Epithelial cell of proximal tubule (primary cell): Measurements from ENCODE around the gene LRRC37A. TPM values are rescaled to one million over a fixed set of nuclear protein-coding genes. Genes with fewer than 3 reads are reported as not detected.
"Not testable (repeated sequence)": the region's sequence is repeated elsewhere in the genome, so short reads cannot be mapped to it uniquely, and the experiment has no call there.

Source experiments
- DNase-seq: peaks from one replicate; pipeline ENCODE4 v3.0.0-alpha.2; 2011; ENCODE audit warnings: low read depth
- H3K4me3 ChIP-seq: 2 replicates; pipeline ENCODE4 v1.5.1; 2011; ENCODE audit warnings: low read depth, mild to moderate bottlenecking, low read length
- total RNA-seq: library from RNA; depleted of rRNA; stranded (reverse); fragments of >200 nt; gene quantifications from 2 replicates; pipeline ENCODE4 v1.2.3, GENCODE V29; 2015
- TF ChIP-seq, protein P1 (sequence below): conservative IDR thresholded peaks from 2 replicates; pipeline ENCODE4 v1.5.1; 2012; ENCODE audit warnings: low read depth, mild to moderate bottlenecking, low read length

The LRRC37A gene
- total RNA-seq = 0.51 and 2.4 TPM in 2 replicates

- not testable (repeated sequence) for DNase-seq, H3K4me3 ChIP-seq
Measured at GRCh38 chr17:46294831-46295230, at the start of gene LRRC37A. Gene LRRC37A (plus strand): TSS chr17:46295131. CDS start chr17:46295134, 3 bp downstream.

- not testable (repeated sequence) for H3K4me3 ChIP-seq, DNase-seq
Measured at GRCh38 chr17:46249153-46249552, 45.8 kb upstream of the LRRC37A start.

DNA sequence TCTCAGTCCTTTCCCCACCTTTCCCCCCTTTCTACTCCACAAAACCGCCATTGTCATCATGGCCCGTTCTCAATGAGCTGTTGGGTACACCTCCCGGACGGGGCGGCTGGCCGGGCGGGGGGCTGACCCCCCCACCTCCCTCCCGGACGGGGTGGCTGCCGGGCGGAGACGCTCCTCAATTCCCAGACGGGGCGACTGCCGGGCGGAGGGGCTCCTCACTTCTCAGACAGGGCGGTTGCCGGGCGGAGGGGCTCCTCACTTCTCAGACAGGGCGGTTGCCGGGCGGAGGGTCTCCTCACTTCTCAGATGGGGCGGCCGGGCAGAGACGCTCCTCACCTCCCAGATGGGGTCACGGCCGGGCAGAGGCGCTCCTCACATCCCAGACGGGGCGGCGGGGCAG, 42.1 kb upstream of the LRRC37A start:
- DNase-seq, H3K4me3 ChIP-seq: not testable (repeated sequence)

- DNase-seq, H3K4me3 ChIP-seq: not testable (repeated sequence)
- TF ChIP-seq, protein P1, sequence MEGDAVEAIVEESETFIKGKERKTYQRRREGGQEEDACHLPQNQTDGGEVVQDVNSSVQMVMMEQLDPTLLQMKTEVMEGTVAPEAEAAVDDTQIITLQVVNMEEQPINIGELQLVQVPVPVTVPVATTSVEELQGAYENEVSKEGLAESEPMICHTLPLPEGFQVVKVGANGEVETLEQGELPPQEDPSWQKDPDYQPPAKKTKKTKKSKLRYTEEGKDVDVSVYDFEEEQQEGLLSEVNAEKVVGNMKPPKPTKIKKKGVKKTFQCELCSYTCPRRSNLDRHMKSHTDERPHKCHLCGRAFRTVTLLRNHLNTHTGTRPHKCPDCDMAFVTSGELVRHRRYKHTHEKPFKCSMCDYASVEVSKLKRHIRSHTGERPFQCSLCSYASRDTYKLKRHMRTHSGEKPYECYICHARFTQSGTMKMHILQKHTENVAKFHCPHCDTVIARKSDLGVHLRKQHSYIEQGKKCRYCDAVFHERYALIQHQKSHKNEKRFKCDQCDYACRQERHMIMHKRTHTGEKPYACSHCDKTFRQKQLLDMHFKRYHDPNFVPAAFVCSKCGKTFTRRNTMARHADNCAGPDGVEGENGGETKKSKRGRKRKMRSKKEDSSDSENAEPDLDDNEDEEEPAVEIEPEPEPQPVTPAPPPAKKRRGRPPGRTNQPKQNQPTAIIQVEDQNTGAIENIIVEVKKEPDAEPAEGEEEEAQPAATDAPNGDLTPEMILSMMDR = peak; percentile 61
Measured at GRCh38 chr17:46253722-46254121, 41.2 kb upstream of the LRRC37A start.

DNA sequence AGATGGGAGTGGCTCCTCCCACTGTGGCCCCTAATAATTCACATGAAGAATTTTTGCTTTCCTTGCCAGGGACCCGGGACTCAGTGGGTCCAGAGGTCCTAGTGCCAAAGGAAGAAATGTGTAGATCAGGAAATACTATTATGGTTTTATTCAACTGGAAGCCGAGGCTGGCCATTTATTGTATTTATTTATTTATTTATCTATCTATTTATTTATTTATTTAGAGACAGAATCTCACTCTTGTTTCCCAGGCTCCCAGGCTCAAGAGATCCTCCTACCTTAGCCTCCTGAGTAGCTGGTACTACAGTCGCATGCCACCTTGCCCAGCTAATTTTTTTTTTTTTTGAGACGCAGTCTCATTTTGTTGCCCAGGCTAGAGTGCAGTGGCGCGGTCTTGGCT, 40.7 kb upstream of the LRRC37A start:
- not testable (repeated sequence) for H3K4me3 ChIP-seq, DNase-seq

DNA sequence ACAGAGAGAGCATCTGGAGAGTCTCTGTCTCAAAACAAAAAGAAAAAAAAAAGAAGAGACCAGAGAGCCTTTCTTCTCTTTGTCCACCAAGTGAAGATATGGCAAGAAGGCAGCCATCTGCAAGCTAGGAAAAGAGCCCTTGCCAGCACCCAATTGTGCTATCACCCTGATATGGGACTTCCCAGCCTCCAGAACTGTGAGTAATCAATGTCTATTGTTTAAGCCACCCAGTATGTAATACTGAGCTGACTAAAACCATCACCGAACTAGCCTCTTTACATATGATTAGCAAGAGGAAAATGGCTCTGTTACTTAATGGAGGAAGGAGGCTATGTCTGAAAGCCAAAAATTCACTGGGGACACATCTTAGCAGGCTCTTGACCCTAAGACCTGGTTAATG, 38.6 kb upstream of the LRRC37A start:
- H3K4me3 ChIP-seq, DNase-seq: not testable (repeated sequence)

DNA sequence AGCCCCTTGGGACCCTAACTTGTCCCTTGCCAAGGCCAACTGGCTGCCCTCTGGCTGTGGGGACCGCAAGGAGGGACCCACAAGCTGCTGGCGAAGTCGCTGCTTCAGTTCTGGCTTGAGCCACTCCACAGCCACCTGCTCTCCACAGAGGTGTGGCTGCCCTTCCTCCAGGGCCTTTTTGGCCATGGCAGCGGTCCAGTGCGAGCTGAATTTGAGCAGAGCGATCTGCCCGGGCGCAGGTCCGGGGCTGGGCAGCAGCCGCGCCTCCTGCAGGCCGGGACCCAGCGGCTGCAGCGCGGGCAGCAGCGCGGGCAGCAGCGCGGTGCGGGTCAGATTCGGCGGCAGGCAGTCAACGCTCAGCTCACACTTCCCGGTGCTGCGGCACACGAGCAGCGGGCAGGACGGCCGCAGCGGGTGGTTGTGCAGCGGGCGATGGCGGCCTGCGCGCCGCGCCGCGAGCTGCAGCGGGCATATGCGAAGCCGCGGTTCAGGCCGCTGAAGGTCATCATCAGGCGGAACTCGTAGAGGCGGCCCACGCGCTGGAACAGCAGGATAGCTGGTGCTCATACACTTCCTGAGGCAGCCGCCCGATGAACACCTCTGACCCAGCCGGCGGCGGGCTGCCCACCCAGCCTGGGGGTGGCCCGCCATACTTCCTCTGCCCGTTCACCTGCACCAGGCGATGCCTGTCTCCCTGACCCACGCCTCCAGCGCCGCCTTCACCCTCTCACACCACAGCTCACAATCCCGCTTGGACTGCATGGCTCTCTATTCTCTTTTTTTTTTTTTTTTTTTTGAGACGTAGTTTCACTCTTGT, 34.9 kb upstream of the LRRC37A start:
- TF ChIP-seq, protein P1 = peak; percentile 17
- H3K4me3 ChIP-seq = peak overlapping the region; percentile 34
- not testable (repeated sequence) for DNase-seq

GRCh38 chr17:46262271-46262670, 32.7 kb upstream of the LRRC37A start:
- no peak for DNase-seq
- TF ChIP-seq, protein P1 = no peak
- H3K4me3 ChIP-seq = no peak overlapping the region

- TF ChIP-seq, protein P1 = no peak
- no peak overlapping the region for H3K4me3 ChIP-seq
- DNase-seq = no peak
Measured at GRCh38 chr17:46264456-46265198, 30.3 kb upstream of the LRRC37A start.

GRCh38 chr17:46266063-46266655, 28.8 kb upstream of the LRRC37A start:
- H3K4me3 ChIP-seq = peak overlapping the region; percentile 51
- not testable (repeated sequence) for DNase-seq
